Cardiac muscle cell (in vitro differentiated cells and primary cell): ENCODE measurements around the gene ZNF304. TPM values are rescaled to one million over a fixed set of nuclear protein-coding genes. Genes with fewer than 3 reads are reported as not detected.

Source experiments
- DNase-seq, 2 donors: peaks; one replicate each; pipeline versions ENCODE4 v3.0.0 to v3.0.0-alpha.2; 2010 to 2017; ENCODE audit warnings: low read depth in 1 of 2, low spot score in 1 of 2
- H3K27ac ChIP-seq: fragments of 200-600 bp; sonication (generic); 2 replicates; pipeline ENCODE4 v1.5.1; 2016
- H3K27me3 ChIP-seq: fragments of 200-600 bp; sonication (generic); 2 replicates; pipeline ENCODE4 v1.6.0; 2016; ENCODE audit warnings: control low read depth
- H3K36me3 ChIP-seq: fragments of 200-600 bp; sonication (generic); 2 replicates; pipeline ENCODE4 v1.5.1; 2016; ENCODE audit warnings: control low read depth
- H3K4me1 ChIP-seq: fragments of 200-600 bp; sonication (generic); 2 replicates; pipeline ENCODE4 v1.8.1; 2017; ENCODE audit warnings: low read depth, mild to moderate bottlenecking, mixed run types
- H3K4me3 ChIP-seq: fragments of 200-600 bp; sonication (generic); 2 replicates; pipeline ENCODE4 v1.5.1; 2016; ENCODE audit warnings: mild to moderate bottlenecking
- H3K9me3 ChIP-seq: fragments of 200-600 bp; sonication (generic); 2 replicates; pipeline ENCODE4 v1.5.1; 2017; ENCODE audit warnings: low read depth, mild to moderate bottlenecking, control low read depth
- CTCF ChIP-seq: IDR thresholded peaks from 2 replicates; pipeline ENCODE4 v1.5.1; 2012; ENCODE audit warnings: low read depth, mild to moderate bottlenecking, low read length
- polyA plus RNA-seq: library from polyadenylated mRNA; unstranded; fragments of >200 nt; fragmentation: Nextera tagmentation; extraction: Ambion mirVana; gene quantifications from 2 replicates; pipeline ENCODE4 v1.2.1, GENCODE V29; 2016
- total RNA-seq: library from RNA; depleted of rRNA; stranded (reverse); fragments of >200 nt; gene quantifications from 2 replicates; pipeline ENCODE4 v1.2.3, GENCODE V29; 2016

Gene ZNF304
- total and polyA plus RNA-seq, 2 experiments from 2014 or later = 6.2 to 8.0 TPM

- H3K27ac ChIP-seq = peak within 1 kb of the TSS; percentile 99
- peak; percentile 24 for TF ChIP-seq CTCF
- no peaks in the 10 kb centered on the region for H3K36me3 ChIP-seq
- H3K27me3 ChIP-seq = no peaks in the 10 kb centered on the region
- H3K4me1 ChIP-seq = peaks cover 10% of the 10 kb centered on the region
- peak within 1 kb of the TSS; percentile 68 for H3K4me3 ChIP-seq
- peak; percentile 99 for DNase-seq
- no peaks in the 10 kb centered on the region for H3K9me3 ChIP-seq
Measured at GRCh38 chr19:57389730-57390598, 38.9 kb downstream of the ZNF304 start, which contains the start of gene ZNF548. ZNF548 (plus strand) TSS chr19:57389854; CDS start chr19:57390100, 246 bp downstream.

- H3K27me3 ChIP-seq = no peaks in the 10 kb centered on the region
- no peaks in the 10 kb centered on the region for H3K9me3 ChIP-seq
- H3K27ac ChIP-seq = no peak overlapping the region
- peaks cover 8% of the 10 kb centered on the region for H3K4me1 ChIP-seq
- DNase-seq = no peak
- TF ChIP-seq CTCF = no peak
- no peak overlapping the region for H3K4me3 ChIP-seq
- H3K36me3 ChIP-seq = peaks cover 21% of the 10 kb centered on the region
Measured at GRCh38 chr19:57395710-57396109, 44.6 kb downstream of the ZNF304 start.

- Histone ChIP-seq H3K27me3 (no peaks in the 10 kb centered on the region), H3K4me1 (no peaks in the 10 kb centered on the region), H3K4me3 (no peak overlapping the region), H3K36me3 (peaks cover 21% of the 10 kb centered on the region), H3K27ac (no peak overlapping the region), H3K9me3 (no peaks in the 10 kb centered on the region)
- TF ChIP-seq CTCF = no peak
- DNase-seq = no peak
Measured at GRCh38 chr19:57398868-57399267, 47.8 kb downstream of the ZNF304 start.

GRCh38 chr19:57403737-57404563 is 52.9 kb downstream of the ZNF304 start:
- H3K27me3 ChIP-seq = no peaks in the 10 kb centered on the region
- H3K36me3 ChIP-seq = peaks cover 11% of the 10 kb centered on the region
- TF ChIP-seq CTCF = no peak
- H3K9me3 ChIP-seq = no peaks in the 10 kb centered on the region
- H3K27ac ChIP-seq = peak overlapping the region; percentile 59
- DNase-seq = no peak
- no peaks in the 10 kb centered on the region for H3K4me1 ChIP-seq
- no peak overlapping the region for H3K4me3 ChIP-seq

GRCh38 chr19:57406516-57407123 is 55.5 kb downstream of the ZNF304 start:
- Histone ChIP-seq H3K9me3 (no peaks in the 10 kb centered on the region), H3K4me3 (no peak overlapping the region), H3K36me3 (no peaks in the 10 kb centered on the region), H3K27me3 (no peaks in the 10 kb centered on the region), H3K27ac (no peak overlapping the region), H3K4me1 (no peaks in the 10 kb centered on the region)
- TF ChIP-seq CTCF = peak; percentile 89
- peak; percentile 69 to 84 for DNase-seq
